GM19035 (cell line): ENCODE results near the gene HES1.
"Not testable (repeated sequence)": the region's sequence is repeated elsewhere in the genome, so short reads cannot be mapped to it uniquely, and the experiment has no call there.

Experiments
- ATAC-seq: cut with Tn5 transposase; IDR thresholded peaks from one replicate; pipeline ENCODE4 v1.9.1; 2021; ENCODE audit not compliant: unreplicated experiment

Gene HES1

GRCh38 chr3:194124193-194124592 lies 11.8 kb upstream of the HES1 start:
- ATAC-seq, result no peak

GRCh38 chr3:194125442-194125841 lies 10.5 kb upstream of the HES1 start:
- no peak for ATAC-seq

GRCh38 chr3:194126790-194127189 lies 9.2 kb upstream of the HES1 start:
- no peak for ATAC-seq

GRCh38 chr3:194128202-194128918 lies 7.6 kb upstream of the HES1 start:
- no peak for ATAC-seq

GRCh38 chr3:194128919-194129295 lies 7.0 kb upstream of the HES1 start:
- ATAC-seq, result not testable (repeated sequence)

- no peak for ATAC-seq
Measured at GRCh38 chr3:194129581-194130133, 6.3 kb upstream of the HES1 start.

- ATAC-seq, result no peak
Measured at GRCh38 chr3:194130188-194130587, 5.8 kb upstream of the HES1 start.

- peak; percentile 52 for ATAC-seq
Measured at GRCh38 chr3:194130807-194131589, 5.0 kb upstream of the HES1 start.

GRCh38 chr3:194132465-194133286 lies 3.3 kb upstream of the HES1 start:
- no peak for ATAC-seq

- ATAC-seq, result no peak
Measured at GRCh38 chr3:194133661-194134230, 2.2 kb upstream of the HES1 start.

GRCh38 chr3:194134231-194134756 lies 1.7 kb upstream of the HES1 start:
- peak; percentile 13 for ATAC-seq

- ATAC-seq, result peak; percentile 38
Measured at GRCh38 chr3:194134757-194135515, 1.0 kb upstream of the HES1 start.

GRCh38 chr3:194135516-194135805 lies 487 bp upstream of the HES1 start:
- ATAC-seq, result no peak

GRCh38 chr3:194136519-194137007 lies 615 bp downstream of the HES1 start:
- no peak for ATAC-seq

- ATAC-seq, result no peak
Measured at GRCh38 chr3:194137008-194137505, 1.1 kb downstream of the HES1 start.

GRCh38 chr3:194137506-194138474 lies 1.8 kb downstream of the HES1 start:
- peak; percentile 50 for ATAC-seq

- ATAC-seq, result no peak
Measured at GRCh38 chr3:194138732-194139070, 2.8 kb downstream of the HES1 start.

GRCh38 chr3:194139071-194139813 lies 3.3 kb downstream of the HES1 start:
- no peak for ATAC-seq
